GM23338 (cell line): ENCODE data around the gene FGFR3. TPM values are rescaled to one million over a fixed set of nuclear protein-coding genes. Genes with fewer than 3 reads are reported as not detected.

Experiments
- ATAC-seq: fragments of 200-7000 bp; cut with Tn5 transposase; 3 replicates; pipeline ENCODE4 v1.9.1; 2020
- DNase-seq: peaks from one replicate; pipeline ENCODE4 v3.0.0-alpha.2; 2015; ENCODE audit warnings: low spot score
- H2AFZ ChIP-seq: fragments of 200-600 bp; sonication (generic); 2 replicates; pipeline ENCODE4 v1.8.0; 2016; ENCODE audit warnings: antibody characterized with exemption, mild to moderate bottlenecking, moderate library complexity
- H3F3A ChIP-seq: fragments of 200-600 bp; sonication (generic); replicated peaks from 2 replicates; pipeline ENCODE4 v1.8.0; 2017; ENCODE audit warnings: antibody characterized with exemption, mixed run types, low read depth
- H3K27ac ChIP-seq: fragments of 200-600 bp; sonication (generic); 2 replicates; pipeline ENCODE4 v1.6.1; 2016; ENCODE audit warnings: low read depth
- H3K27me3 ChIP-seq: fragments of 200-600 bp; sonication (generic); 2 replicates; pipeline ENCODE4 v1.8.0; 2016; ENCODE audit warnings: mild to moderate bottlenecking, mixed run types, moderate library complexity; ENCODE audit not compliant: insufficient read depth
- H3K36me3 ChIP-seq: fragments of 200-600 bp; sonication (generic); 2 replicates; pipeline ENCODE4 v1.8.0; 2016; ENCODE audit warnings: mild to moderate bottlenecking; ENCODE audit not compliant: insufficient read depth
- H3K4me1 ChIP-seq: fragments of 200-600 bp; sonication (generic); 2 replicates; pipeline ENCODE4 v1.8.0; 2016; ENCODE audit warnings: mild to moderate bottlenecking, moderate library complexity; ENCODE audit not compliant: insufficient read depth
- H3K4me2 ChIP-seq: fragments of 200-600 bp; sonication (generic); 2 replicates; pipeline ENCODE4 v1.7.1; 2017; ENCODE audit warnings: mixed run types
- H3K4me3 ChIP-seq: fragments of 200-600 bp; sonication (generic); 2 replicates; pipeline ENCODE4 v1.6.1; 2016; ENCODE audit warnings: mixed run types
- H3K79me2 ChIP-seq: fragments of 200-600 bp; sonication (generic); replicated peaks from 2 replicates; pipeline ENCODE4 v1.8.0; 2017; ENCODE audit warnings: mild to moderate bottlenecking; ENCODE audit not compliant: insufficient read depth
- H3K9me2 ChIP-seq: fragments of 200-600 bp; sonication (generic); 2 replicates; pipeline ENCODE4 v1.8.0; 2017; ENCODE audit not compliant: insufficient read depth
- H4K20me1 ChIP-seq: fragments of 200-600 bp; sonication (generic); replicated peaks from 2 replicates; pipeline ENCODE4 v1.8.0; 2017; ENCODE audit warnings: mild to moderate bottlenecking; ENCODE audit not compliant: insufficient read depth
- H3K27ac Mint-ChIP-seq: 2 replicates; pipeline ENCODE4 v1.8.0; 2020; ENCODE audit warnings: inconsistent platforms, mild to moderate bottlenecking, moderate library complexity, mixed read lengths
- H3K27me3 Mint-ChIP-seq: 3 replicates; pipeline ENCODE4 v1.8.0; 2022; ENCODE audit warnings: low read depth, mild to moderate bottlenecking, moderate library complexity, mixed read lengths, inconsistent platforms; ENCODE audit not compliant: insufficient read depth, poor library complexity
- H3K36me3 Mint-ChIP-seq: 3 replicates; pipeline ENCODE4 v1.8.0; 2021; ENCODE audit warnings: low read depth, mild to moderate bottlenecking, inconsistent platforms, moderate library complexity, mixed read lengths
- H3K4me1 Mint-ChIP-seq: 3 replicates; pipeline ENCODE4 v1.8.0; 2020; ENCODE audit warnings: mild to moderate bottlenecking, inconsistent platforms, mixed read lengths
- H3K4me3 Mint-ChIP-seq: 3 replicates; pipeline ENCODE4 v1.8.0; 2021; ENCODE audit warnings: moderate library complexity, mild to moderate bottlenecking, inconsistent platforms, mixed read lengths
- H3K9me3 Mint-ChIP-seq: 3 replicates; pipeline ENCODE4 v1.8.0; 2020; ENCODE audit warnings: moderate library complexity, mild to moderate bottlenecking, inconsistent platforms, mixed read lengths
- CREB1 ChIP-seq: fragments of 250-450 bp; sonication (Bioruptor Pico); IDR thresholded peaks from 2 replicates; pipeline ENCODE4 v1.5.0; 2020; ENCODE audit warnings: low read depth, mild to moderate bottlenecking, moderate library complexity
- EZH2 ChIP-seq: fragments of 200-600 bp; sonication (generic); IDR thresholded peaks from one replicate; pipeline ENCODE4 v1.8.0; 2017; ENCODE audit warnings: antibody characterized with exemption, mild to moderate bottlenecking, low read depth; ENCODE audit not compliant: unreplicated experiment
- EZH2phosphoT487 ChIP-seq: fragments of 200-600 bp; sonication (generic); IDR thresholded peaks from one replicate; pipeline ENCODE4 v1.8.1; 2018; ENCODE audit warnings: antibody characterized with exemption; ENCODE audit not compliant: unreplicated experiment
- NANOG ChIP-seq: IDR thresholded peaks from 2 replicates; pipeline ENCODE4 v1.6.1; 2016; ENCODE audit warnings: antibody characterized with exemption, borderline replicate concordance
- POLR2AphosphoS5 ChIP-seq: IDR thresholded peaks from 2 replicates; pipeline ENCODE4 v1.6.1; 2016; ENCODE audit warnings: antibody characterized with exemption, low read depth
- STAT1 ChIP-seq: IDR thresholded peaks from one replicate; pipeline ENCODE4 v1.6.1; 2016; ENCODE audit warnings: antibody characterized with exemption; ENCODE audit not compliant: unreplicated experiment
- ZNF331 ChIP-seq: fragments of 250-450 bp; sonication (Bioruptor Pico); IDR thresholded peaks from 2 replicates; pipeline ENCODE4 v1.5.0; 2020; ENCODE audit warnings: low read depth, mild to moderate bottlenecking, moderate library complexity
- polyA plus RNA-seq: library from polyadenylated mRNA; unstranded; fragments of >200 nt; fragmentation: Nextera tagmentation; extraction: Ambion mirVana; gene quantifications from 2 replicates; pipeline ENCODE4 v1.2.1, GENCODE V29; 2016
- total RNA-seq: library from RNA; depleted of rRNA; stranded (reverse); fragments of >200 nt; shearing (Covaris generic); gene quantifications from 2 replicates; pipeline ENCODE4 v1.2.3, GENCODE V29; 2014
- TF ChIP-seq, protein P1 (sequence below): fragments of 250-450 bp; sonication (Bioruptor Pico); IDR thresholded peaks from 2 replicates; pipeline ENCODE4 v1.5.0; 2020; ENCODE audit warnings: mild to moderate bottlenecking, moderate library complexity
- TF ChIP-seq, protein P2 (sequence below): IDR thresholded peaks from one replicate; pipeline ENCODE4 v1.6.1; 2018; ENCODE audit warnings: antibody characterized with exemption; ENCODE audit not compliant: unreplicated experiment

FGFR3 gene
- total and polyA plus RNA-seq, 2 experiments from 2014 or later = 3.6 to 17.4 TPM

DNA sequence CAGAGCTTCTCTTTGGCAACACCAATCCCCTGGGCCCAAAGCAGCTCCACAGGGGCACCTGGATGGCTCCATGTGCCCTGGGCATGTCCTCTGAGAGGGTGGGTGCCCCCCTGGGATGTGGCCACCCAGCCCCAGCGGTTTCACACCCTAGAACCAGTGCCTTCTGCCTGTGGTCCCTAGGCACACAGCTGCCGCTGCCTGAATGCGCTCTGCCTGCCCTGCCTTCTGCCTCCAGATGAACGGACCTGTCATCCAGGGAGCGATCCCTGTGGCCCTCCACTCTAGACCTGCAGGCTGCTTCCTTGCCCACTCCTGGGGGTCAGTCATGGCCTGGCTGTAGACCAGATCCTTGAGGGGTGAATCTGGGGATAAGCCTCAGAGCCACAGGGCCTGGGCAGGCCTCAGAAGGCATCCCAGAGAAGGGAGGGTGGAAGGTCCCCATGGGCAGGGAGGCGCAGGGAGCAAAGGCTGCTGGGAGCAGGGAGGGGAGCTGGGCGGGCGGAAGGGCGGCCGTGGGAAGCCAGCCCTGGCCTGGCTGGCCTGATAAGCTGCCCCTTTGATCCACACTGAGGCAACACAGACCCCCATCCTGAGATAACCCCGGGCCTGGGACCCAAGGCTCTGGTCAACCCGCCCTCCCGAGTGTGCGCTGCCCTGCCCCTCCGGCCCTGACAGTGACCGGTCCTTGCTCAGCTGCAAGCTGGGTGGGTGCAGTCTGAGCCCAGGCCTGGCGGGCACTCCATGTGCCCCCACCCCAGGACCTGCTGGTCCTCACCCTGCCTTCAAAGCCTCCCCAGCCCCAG lies 8.1 kb upstream of the FGFR3 start:
- Histone ChIP-seq H3K27ac (no peak overlapping the region), H4K20me1 (no peaks in the 10 kb centered on the region), H3K4me2 (no peak overlapping the region), H3F3A (0 out of 2 replicates have a peak, but pooled peaks cover 3% of the 10 kb centered on the region), H3K9me2 (no peaks in the 10 kb centered on the region), H2AFZ (no peak overlapping the region), H3K4me3 (no peak overlapping the region), H3K79me2 (no peaks in the 10 kb centered on the region), H3K4me1 (no peaks in the 10 kb centered on the region; the same call in 1 of the 2 replicates), H3K36me3 (no peaks in the 10 kb centered on the region), H3K27me3 (0 out of 2 replicates have a peak, but pooled peaks cover 2% of the 10 kb centered on the region)
- H3K27me3 Mint-ChIP-seq = peaks cover 8% of the 10 kb centered on the region
- no peak for ATAC-seq
- H3K36me3 Mint-ChIP-seq = no peaks in the 10 kb centered on the region
- H3K4me1 Mint-ChIP-seq = peaks cover 2% of the 10 kb centered on the region; the same call in 2 of the 3 replicates
- H3K4me3 Mint-ChIP-seq = no peak overlapping the region
- no peaks in the 10 kb centered on the region for H3K9me3 Mint-ChIP-seq
- TF ChIP-seq EZH2phosphoT487 = no peak
- TF ChIP-seq STAT1 = no peak
- TF ChIP-seq, protein P1, sequence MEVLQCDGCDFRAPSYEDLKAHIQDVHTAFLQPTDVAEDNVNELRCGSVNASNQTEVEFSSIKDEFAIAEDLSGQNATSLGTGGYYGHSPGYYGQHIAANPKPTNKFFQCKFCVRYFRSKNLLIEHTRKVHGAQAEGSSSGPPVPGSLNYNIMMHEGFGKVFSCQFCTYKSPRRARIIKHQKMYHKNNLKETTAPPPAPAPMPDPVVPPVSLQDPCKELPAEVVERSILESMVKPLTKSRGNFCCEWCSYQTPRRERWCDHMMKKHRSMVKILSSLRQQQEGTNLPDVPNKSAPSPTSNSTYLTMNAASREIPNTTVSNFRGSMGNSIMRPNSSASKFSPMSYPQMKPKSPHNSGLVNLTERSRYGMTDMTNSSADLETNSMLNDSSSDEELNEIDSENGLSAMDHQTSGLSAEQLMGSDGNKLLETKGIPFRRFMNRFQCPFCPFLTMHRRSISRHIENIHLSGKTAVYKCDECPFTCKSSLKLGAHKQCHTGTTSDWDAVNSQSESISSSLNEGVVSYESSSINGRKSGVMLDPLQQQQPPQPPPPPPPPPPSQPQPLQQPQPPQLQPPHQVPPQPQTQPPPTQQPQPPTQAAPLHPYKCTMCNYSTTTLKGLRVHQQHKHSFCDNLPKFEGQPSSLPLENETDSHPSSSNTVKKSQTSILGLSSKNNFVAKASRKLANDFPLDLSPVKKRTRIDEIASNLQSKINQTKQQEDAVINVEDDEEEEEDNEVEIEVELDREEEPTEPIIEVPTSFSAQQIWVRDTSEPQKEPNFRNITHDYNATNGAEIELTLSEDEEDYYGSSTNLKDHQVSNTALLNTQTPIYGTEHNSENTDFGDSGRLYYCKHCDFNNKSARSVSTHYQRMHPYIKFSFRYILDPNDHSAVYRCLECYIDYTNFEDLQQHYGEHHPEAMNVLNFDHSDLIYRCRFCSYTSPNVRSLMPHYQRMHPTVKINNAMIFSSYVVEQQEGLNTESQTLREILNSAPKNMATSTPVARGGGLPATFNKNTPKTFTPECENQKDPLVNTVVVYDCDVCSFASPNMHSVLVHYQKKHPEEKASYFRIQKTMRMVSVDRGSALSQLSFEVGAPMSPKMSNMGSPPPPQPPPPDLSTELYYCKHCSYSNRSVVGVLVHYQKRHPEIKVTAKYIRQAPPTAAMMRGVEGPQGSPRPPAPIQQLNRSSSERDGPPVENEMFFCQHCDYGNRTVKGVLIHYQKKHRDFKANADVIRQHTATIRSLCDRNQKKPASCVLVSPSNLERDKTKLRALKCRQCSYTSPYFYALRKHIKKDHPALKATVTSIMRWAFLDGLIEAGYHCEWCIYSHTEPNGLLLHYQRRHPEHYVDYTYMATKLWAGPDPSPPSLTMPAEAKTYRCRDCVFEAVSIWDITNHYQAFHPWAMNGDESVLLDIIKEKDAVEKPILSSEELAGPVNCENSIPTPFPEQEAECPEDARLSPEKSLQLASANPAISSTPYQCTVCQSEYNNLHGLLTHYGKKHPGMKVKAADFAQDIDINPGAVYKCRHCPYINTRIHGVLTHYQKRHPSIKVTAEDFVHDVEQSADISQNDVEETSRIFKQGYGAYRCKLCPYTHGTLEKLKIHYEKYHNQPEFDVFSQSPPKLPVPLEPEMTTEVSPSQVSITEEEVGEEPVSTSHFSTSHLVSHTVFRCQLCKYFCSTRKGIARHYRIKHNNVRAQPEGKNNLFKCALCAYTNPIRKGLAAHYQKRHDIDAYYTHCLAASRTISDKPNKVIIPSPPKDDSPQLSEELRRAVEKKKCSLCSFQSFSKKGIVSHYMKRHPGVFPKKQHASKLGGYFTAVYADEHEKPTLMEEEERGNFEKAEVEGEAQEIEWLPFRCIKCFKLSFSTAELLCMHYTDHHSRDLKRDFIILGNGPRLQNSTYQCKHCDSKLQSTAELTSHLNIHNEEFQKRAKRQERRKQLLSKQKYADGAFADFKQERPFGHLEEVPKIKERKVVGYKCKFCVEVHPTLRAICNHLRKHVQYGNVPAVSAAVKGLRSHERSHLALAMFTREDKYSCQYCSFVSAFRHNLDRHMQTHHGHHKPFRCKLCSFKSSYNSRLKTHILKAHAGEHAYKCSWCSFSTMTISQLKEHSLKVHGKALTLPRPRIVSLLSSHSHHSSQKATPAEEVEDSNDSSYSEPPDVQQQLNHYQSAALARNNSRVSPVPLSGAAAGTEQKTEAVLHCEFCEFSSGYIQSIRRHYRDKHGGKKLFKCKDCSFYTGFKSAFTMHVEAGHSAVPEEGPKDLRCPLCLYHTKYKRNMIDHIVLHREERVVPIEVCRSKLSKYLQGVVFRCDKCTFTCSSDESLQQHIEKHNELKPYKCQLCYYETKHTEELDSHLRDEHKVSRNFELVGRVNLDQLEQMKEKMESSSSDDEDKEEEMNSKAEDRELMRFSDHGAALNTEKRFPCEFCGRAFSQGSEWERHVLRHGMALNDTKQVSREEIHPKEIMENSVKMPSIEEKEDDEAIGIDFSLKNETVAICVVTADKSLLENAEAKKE (CRISPR knock-in tag) = no peak
- no peak for TF ChIP-seq ZNF331
- TF ChIP-seq EZH2 = no peak
- TF ChIP-seq CREB1 (CRISPR knock-in tag) = no peak
- TF ChIP-seq POLR2AphosphoS5 = no peak
- no peak for TF ChIP-seq NANOG
- TF ChIP-seq, protein P2, sequence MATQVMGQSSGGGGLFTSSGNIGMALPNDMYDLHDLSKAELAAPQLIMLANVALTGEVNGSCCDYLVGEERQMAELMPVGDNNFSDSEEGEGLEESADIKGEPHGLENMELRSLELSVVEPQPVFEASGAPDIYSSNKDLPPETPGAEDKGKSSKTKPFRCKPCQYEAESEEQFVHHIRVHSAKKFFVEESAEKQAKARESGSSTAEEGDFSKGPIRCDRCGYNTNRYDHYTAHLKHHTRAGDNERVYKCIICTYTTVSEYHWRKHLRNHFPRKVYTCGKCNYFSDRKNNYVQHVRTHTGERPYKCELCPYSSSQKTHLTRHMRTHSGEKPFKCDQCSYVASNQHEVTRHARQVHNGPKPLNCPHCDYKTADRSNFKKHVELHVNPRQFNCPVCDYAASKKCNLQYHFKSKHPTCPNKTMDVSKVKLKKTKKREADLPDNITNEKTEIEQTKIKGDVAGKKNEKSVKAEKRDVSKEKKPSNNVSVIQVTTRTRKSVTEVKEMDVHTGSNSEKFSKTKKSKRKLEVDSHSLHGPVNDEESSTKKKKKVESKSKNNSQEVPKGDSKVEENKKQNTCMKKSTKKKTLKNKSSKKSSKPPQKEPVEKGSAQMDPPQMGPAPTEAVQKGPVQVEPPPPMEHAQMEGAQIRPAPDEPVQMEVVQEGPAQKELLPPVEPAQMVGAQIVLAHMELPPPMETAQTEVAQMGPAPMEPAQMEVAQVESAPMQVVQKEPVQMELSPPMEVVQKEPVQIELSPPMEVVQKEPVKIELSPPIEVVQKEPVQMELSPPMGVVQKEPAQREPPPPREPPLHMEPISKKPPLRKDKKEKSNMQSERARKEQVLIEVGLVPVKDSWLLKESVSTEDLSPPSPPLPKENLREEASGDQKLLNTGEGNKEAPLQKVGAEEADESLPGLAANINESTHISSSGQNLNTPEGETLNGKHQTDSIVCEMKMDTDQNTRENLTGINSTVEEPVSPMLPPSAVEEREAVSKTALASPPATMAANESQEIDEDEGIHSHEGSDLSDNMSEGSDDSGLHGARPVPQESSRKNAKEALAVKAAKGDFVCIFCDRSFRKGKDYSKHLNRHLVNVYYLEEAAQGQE = no peak
- DNase-seq = no peak
- no peak overlapping the region for H3K27ac Mint-ChIP-seq
